KBM-7 (cell line): ENCODE results near the gene SKAP1.
A peak's percentile ranks its signal among the peaks of the same experiment; 100 is the strongest.
"Not testable (repeated sequence)": the region's sequence is repeated elsewhere in the genome, so short reads cannot be mapped to it uniquely, and the experiment has no call there.

Experiments used
- DNase-seq: peaks from one replicate; pipeline ENCODE4 v3.0.0-alpha.2; 2015
- in situ Hi-C: fragments of 300-500 bp; cut with MboI; formaldehyde crosslinking; loops from 2 replicates; pipeline ENCODE4 v1.14.3; 2020; ENCODE audit warnings: low sequenced_read_pairs, low pct_unique_long_range_greater_than_20kb, mixed read lengths

SKAP1 gene

DNA sequence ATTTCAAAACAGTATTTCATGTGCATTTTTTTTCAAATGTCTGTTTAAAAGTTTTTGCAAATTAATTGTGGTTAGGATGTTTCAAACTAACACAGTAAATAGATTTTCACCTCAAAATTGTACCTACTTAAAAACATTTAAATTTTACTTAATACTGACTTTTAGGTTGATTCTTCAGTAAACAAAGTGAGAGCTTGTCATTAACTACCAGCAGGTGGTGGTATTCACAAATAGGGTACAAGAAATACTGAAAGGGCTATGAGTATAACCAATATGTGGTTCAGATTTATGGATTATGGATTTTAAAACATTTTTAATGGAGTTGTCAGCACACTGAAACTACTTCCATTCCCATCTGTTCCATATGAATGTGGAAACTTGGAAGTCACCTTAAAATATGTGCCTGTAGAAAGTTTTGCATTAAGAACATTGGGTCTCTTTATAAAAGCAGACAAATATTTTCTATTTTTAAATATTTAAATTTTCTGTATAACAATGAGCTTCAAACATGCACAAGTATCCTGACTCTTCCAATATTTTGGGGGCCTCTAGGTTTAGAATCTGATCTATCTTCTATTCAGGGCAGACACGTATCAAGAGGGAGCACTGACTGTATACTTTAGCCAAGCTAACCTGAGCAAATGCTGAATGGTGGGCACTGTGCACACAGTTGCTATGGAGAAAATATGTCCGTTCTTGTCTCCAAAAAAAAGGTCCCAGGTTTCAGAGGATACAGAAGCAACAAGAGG is 166.9 kb downstream of the SKAP1 start:
- in situ Hi-C loops: no loop called here
- peak; percentile 21 for DNase-seq

DNA sequence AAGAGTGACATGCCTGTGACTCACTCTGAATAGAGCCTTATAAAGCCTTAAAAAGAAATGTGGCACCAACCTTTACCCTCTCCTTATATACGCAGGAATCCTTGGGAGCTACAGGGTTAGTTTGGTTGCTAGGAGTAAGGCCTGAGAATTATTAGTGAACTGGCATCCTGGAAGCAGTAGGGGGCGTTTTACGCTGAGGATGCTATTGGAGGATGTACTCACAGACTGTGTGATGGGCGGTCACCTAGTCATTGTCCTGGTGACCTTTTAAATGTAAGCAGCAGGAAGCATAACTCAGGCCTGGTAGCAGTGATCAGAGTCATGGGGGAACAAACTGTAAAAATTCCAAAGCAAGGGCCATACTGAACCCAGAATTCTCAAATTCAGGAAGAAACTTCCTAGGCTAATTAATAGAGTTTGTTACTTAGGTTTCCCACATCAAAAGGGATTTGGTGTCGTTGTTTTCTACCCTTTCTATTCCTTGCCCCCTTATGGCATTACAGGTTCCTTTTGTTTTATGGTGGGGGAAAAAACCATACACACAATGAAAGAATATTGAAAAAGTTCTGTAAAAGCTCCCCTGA is 168.6 kb downstream of the SKAP1 start:
- in situ Hi-C loops: no loop called here
- peak; percentile 53 for DNase-seq

DNA sequence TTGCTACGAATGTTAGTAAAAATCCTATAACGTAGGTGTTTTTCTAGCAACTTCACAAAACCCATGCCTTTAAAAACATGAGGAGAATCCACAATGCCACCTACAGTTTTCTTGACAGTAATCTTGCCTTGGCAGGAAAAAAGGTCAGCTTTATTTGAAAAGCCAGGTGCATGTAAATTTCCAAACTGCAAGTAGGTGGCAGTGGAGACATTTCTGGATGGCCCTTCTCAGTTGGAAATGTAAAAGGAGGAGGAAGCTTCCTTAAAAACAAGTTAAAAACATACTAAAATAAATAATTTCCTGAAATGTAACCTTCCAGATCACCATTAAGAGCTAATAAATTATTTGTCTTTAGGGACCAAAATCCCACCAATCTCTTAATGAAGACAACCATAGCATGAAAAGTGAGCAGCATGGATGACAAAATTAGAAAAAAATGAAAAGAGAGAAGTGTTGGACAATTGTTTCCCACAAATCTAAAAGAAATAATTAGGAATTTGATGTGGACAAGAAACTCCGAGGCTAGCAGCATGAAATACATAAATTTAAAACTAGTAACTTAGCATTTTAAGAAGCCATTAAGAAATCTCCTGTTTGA is 170.2 kb downstream of the SKAP1 start:
- peak; percentile 32 for DNase-seq

DNA sequence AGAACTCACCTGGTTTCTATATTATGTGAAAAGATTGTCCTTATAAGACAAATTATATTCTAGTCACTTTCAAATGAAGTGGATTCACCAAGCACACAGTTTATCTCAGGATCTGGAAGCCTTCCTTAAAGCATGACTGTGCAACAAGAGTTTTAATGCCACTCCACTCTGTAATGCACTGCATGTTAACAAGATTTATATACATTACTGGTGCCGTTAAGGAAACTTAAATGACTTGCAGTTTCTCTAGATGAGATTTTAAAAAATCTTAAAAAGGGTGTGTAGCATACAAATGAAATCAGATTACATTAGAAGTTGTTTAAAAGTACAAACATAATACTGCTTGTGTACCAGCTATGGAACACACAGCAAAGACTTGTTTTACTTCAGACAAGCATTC is 171.7 kb downstream of the SKAP1 start:
- DNase-seq: no peak
- in situ Hi-C loops: no loop called here

More for the DNA sequence above, 170.2 kb downstream of the SKAP1 start:
- in situ Hi-C loops: no loop called here

DNA sequence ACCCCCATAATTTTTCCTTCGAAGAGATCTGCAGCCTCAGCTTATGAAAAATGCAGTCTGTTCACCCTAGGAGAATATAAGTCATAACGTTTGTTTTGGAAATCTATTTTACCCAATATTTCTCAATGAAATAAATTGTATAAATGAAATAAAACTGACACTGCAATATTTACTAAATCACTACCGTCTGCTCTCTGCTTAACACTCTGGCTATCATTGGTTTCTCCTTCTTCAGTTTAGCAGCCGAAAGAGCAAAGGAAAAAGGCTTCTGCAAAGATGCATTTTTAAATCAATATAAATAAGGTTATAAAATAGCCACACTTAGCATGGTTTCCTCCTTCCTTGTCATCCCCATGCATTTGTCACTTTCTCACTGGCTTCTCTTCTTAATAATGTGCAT is 174.3 kb downstream of the SKAP1 start:
- in situ Hi-C loops: no loop called here
- no peak for DNase-seq

DNA sequence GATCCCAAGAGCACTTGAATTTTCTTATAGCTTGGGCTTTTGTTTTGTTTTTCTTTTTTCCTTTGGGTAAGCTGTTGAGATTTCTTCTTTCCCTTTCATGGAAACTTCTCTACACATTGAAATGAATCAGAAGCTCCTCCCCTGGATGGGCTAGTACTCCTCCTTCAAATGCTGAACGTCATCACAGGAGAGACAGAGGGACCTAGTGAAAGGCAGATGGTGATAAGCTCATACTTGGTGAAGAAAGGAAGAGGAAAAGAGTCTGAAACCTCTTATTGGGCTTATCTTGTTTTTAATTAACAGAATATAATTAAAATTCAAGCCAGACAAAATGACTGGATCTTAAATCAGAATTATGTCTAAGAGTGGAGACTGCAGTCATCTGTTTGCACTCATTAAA is 175.1 kb downstream of the SKAP1 start:
- no peak for DNase-seq
- in situ Hi-C loops: no loop called here

DNA sequence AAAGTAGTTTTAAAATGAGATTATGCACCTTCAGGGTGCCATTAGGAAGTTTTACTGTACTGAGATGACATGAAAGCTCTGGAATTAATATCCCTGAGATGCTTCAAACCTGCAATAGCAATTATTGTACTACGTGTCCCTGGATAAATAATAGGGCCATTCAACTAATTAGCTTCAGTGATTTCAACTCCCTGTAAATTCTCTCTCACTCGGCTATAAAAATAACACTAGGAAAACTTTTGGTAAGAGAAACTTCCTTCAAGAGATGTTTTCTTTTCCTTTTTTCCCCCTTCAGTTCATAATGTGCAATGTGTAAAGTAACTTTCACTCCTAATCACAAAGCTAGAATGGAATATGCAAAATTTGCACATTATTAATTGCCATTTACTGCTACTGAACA is 176.0 kb downstream of the SKAP1 start:
- in situ Hi-C loops: no loop called here
- no peak for DNase-seq

DNA sequence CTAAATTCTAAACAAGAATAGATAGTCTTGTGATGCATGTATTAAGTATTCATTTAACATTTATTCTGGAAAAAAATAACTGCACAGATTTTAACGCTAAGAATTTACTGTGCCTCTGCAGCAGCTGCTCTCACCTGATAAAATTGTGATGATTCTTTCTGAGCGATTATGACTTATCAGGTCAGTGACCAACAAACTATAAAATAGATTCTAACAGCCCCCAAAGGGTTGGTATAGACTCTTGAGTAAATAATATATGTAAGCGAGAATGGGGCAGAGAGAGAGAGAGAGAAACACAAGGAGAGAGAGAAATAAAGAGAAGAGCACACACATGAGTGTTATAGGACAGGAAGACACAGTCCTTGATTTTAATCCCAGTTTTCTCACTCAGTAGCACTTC is 178.1 kb downstream of the SKAP1 start:
- in situ Hi-C loops: no loop called here
- no peak for DNase-seq

DNA sequence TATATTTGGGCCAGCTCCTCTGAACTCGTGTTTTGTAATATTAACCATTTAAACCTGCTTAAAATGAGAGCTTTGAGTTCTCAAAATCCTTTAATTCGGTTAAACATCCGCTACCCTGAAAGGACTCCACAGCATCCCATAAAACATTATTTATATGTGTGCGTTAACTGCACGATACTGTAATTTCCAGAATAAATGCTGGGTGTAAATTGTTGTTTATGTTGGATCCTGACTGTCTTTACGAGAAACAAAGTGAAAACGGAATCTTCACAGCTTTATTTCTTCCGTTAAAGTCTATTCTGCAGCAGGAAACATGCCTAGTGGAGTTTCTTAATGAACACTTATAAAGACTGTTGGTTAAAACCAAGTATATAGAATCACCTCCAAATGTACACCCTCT is 179.1 kb downstream of the SKAP1 start:
- in situ Hi-C loops: no loop called here
- DNase-seq: no peak

DNA sequence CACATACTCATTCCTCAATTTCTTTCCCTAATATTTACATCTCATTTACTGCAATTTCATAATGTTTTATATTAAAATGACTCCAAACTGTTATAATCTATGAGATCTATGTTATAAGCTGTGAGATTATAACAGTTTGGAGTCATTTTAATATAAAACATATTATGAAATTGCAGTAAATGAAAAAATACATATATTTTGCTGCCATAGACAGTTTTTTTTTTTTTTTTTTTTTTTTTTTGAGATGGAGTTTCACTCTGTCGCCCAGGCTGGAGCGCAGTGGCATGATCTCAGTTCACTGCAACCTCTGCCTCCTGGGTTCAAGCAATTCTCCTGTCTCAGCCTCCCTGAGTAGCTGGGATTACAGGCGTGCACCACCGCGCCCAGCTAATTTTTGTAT is 180.0 kb downstream of the SKAP1 start:
- in situ Hi-C loops, DNase-seq: not testable (repeated sequence)

DNA sequence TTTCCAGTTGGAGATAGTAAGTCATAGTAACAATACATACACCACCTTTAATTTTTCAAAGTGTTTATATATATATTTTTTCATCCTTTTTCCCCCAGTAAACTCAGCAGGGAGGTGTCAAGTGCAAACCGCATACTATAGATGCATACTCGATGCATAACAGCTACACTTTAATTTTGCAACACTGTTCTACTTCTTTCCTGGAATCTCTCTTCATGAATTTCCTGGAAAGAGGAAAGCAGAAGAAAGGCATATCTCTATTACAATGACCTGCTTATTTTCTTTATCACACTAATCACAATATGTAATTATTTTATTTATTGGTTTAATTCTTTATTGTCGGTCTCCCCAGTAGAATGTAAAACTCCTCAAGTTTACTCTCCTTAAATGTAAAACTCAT is 182.4 kb downstream of the SKAP1 start:
- no peak for DNase-seq
- in situ Hi-C loops: no loop called here

DNA sequence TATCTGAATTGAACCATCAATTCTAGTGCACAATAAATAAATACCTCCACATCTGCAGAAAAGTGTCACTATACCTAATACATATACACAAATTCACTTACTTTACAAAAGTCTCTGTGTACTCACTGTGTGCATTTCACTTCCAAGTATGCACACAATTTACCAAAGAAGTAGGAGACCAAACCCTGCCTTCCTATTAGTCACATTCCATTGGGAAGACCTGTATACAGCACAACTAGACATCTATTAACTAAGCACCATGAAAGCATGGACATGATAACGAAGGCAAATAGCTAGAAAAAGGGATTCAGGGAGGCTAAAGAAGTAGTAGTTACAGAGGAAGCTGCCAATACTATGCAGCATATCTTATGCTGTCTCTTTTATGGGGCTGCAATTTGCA is 183.0 kb downstream of the SKAP1 start:
- in situ Hi-C loops: no loop called here
- DNase-seq: no peak

DNA sequence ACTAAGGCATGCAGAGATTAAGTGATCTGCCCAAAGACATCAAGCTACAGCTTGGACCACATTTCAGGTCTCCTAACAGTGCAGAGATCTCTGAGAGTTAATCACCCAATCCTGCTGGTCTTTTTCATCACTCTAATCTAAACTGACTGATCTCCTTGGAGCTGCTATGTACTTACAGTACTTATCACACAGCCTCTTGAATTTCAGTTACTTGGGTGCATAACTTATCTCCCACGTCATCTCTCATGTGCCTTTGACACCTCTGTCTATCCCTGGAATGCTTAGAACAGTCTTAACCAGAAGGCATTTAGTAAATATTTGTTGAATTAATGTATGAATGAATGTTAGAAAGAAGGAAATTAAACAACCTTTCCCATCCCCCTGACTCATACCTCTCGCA is 183.4 kb downstream of the SKAP1 start:
- in situ Hi-C loops: no loop called here
- DNase-seq: no peak

DNA sequence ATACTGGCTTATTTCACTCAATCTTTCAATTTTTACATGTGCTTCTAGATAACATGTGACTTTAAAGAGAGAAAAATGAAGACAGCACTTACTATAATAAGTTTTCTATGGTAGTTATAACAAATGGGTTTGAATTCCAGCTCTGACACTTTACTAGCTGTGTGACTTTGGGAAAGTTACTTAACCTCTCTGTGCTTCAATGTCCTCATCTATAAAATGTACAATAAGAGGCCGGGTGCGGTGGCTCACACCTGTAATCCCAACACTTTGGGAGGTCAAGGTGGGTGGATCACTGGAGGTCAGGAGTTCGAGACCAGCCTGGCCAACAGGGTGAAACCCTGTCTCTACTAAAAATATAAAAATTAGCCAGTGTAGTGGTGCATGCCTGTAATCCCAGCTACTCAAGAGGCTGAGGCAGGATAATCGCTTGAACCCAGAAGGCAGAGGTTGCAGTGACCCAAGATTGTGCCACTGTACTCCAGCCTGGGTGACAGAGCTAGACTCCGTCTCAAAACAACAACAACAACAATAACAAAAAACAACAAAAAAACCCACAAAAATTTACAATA is 184.5 kb downstream of the SKAP1 start:
- DNase-seq, in situ Hi-C loops: not testable (repeated sequence)

DNA sequence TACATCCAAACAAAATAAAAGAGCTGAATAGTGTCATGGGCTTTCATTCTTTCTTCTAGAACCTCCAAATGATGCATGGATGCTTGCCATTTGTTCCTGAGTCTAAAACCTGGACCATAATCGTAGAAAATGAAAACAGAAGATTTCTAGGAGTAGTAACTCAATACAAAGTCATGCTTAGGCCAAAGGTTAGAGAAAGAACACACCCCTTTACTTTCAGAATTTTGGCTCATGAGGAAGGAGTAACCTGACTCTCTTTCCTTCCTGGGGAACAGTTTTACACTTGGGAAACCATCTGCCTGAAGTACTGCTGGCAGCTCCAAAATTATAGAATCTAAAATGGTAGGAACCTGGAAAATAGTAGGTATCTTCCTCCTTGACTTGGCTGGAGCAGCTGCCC is 185.2 kb downstream of the SKAP1 start:
- DNase-seq: no peak
- in situ Hi-C loops: no loop called here

DNA sequence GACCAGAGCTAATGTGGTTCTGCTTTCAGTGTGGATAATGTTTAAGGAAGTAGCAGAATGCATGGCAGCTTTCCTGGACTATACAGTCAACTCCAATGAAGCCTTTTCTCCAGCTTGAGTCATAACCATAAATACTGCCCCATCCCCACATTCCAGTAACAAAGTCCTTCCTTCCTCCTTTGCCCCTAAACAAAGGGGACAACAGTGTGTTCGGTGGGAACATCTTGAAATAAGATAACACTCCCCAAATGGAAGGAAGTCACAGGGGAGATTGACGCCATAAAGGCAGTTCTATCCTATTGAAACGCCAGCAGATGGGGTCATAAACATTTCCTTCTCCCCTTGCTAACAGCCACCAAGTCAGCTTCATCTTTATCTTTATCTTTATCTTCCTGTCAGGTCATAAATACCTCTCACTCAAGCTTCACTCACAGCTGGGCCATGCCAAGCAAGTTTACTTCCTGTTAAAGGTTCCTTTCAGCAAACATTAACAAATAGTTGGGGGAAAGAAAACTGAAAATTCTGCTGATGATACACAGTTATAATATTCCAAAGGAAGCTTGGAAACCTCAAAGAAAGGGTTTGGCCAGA is 185.8 kb downstream of the SKAP1 start:
- in situ Hi-C loops: no loop called here
- peak; percentile 61 for DNase-seq

DNA sequence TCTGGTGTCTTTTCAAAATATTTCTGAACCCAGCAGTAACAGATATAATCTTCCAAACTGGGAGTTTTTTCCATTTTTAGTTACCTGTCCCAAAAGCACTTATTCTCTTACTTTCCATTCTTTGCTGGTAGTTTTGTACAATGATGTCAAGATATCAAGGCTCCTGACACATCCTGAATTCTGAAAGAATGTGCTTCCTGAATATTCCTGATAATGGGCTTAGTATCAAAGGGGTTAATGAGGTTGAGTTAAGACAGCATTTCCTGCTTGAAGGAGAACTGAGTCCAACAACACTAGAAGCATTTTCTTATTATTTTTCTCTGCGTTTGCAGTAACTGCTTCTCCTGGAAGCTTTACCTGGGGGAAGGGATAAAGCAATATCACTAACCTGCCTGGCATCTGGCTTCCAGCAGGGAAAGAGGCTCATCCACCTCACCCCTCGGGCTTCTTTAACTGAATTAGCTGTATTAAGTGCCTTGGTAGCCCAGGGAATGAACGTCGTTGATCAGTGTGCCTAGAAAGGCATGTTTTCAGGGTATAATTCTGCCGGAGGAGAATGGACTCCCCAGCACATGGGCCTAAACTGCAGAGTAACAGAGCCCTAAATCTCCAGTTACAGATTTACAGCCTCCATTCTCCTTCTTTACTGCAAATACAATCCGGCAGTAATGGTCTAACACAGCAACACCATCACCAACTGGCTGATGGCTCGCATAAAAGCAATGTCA is 188.1 kb downstream of the SKAP1 start:
- in situ Hi-C loops: no loop called here
- no peak for DNase-seq

DNA sequence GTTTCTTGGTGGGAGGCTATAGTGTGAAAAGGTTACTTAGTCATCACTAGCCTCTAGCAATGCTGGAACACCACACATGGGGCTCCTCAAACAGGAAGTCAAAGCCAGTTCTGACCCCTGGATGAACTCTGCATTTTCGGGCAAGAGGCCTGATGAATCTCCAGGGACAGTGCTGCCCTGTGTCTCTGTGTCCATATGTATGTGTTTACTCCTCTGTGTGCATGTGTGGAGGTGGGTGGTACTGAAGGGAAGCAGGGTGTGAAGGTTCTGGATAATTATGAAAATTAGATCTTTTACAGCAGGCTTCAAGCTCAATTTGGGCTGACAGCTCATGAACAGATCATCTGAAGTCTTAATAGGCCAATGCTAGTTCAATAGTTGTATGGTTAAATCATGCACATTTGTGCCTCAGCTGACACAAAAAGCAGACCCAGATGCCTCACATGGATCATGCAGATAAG is 188.9 kb downstream of the SKAP1 start:
- peak; percentile 23 for DNase-seq
- in situ Hi-C loops: no loop called here

DNA sequence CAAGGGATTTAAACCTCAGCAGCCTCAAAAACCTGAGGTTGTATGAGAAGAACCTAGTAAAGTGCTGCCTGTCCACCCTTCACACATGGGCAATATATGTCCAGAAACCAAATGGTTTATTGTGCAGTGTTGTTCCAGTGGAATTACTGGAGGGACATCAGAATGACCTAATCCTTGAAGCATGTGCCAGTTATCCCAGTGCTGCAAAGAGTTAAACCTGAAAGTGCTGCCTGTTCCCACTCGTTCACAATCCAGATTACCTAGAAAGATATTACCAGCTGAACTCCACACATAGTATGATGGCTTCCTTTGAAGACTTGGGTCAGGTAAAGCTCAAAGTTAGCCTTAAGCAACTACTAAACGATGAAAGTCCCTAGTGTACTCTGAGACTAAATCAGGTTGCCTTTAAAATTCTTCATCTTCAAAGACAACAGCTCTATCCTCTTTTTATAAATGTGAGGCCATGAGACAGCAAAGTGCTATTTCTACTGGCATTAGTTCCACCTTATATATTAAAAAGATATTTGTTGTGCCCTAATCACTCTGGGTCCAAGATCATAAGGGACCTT is 189.4 kb downstream of the SKAP1 start:
- no peak for DNase-seq
- in situ Hi-C loops: no loop called here
